Neural cell (in vitro differentiated cells): ENCODE measurements around the gene USB1. TPM values are rescaled to one million over a fixed set of nuclear protein-coding genes. Genes with fewer than 3 reads are reported as not detected.

Experiments used
- H2AFZ ChIP-seq: fragments of 200-600, 300-800 bp; sonication (generic), shearing (Covaris generic); 2 replicates; pipeline ENCODE4 v1.6.0; 2014; ENCODE audit warnings: low read depth, mild to moderate bottlenecking, antibody characterized with exemption, low read length, moderate library complexity
- H3F3A ChIP-seq: fragments of 200-600 bp; shearing (Covaris generic); 2 replicates; pipeline ENCODE4 v1.6.1; 2016; ENCODE audit warnings: mild to moderate bottlenecking, moderate library complexity, mixed read lengths, antibody characterized with exemption, low read length; ENCODE audit not compliant: insufficient read depth, poor library complexity, severe bottlenecking
- H3K27ac ChIP-seq: fragments of 200-600, 300-800 bp; sonication (generic), shearing (Covaris generic); 2 replicates; pipeline ENCODE4 v1.5.1; 2014; ENCODE audit warnings: mild to moderate bottlenecking, low read length, moderate library complexity
- H3K27me3 ChIP-seq: fragments of 300-800, 200-600 bp; sonication (generic), shearing (Covaris generic); 2 replicates; pipeline ENCODE4 v1.6.0; 2014; ENCODE audit warnings: mild to moderate bottlenecking, low read depth, low read length, moderate library complexity; ENCODE audit not compliant: insufficient read depth
- H3K36me3 ChIP-seq: fragments of 300-800, 200-600 bp; sonication (generic), shearing (Covaris generic); 2 replicates; pipeline ENCODE4 v1.5.1; 2014; ENCODE audit warnings: mild to moderate bottlenecking, antibody characterized with exemption, low read length, moderate library complexity; ENCODE audit not compliant: insufficient read depth
- H3K4me2 ChIP-seq: fragments of 300-800, 200-600 bp; sonication (generic), shearing (Covaris generic); 2 replicates; pipeline ENCODE4 v1.6.0; 2014; ENCODE audit warnings: mild to moderate bottlenecking, low read length
- H3K4me3 ChIP-seq: fragments of 300-800, 200-600 bp; sonication (generic), shearing (Covaris generic); 2 replicates; pipeline ENCODE4 v1.5.1; 2014; ENCODE audit warnings: mild to moderate bottlenecking, low read length, moderate library complexity
- H3K79me2 ChIP-seq: fragments of 200-600 bp; shearing (Covaris generic); replicated peaks from 2 replicates; pipeline ENCODE4 v1.6.0; 2014; ENCODE audit warnings: mild to moderate bottlenecking, low read length, moderate library complexity; ENCODE audit not compliant: insufficient read depth
- H3K9ac ChIP-seq: fragments of 300-800, 200-600 bp; sonication (generic), shearing (Covaris generic); 2 replicates; pipeline ENCODE4 v1.6.1; 2016; ENCODE audit warnings: mild to moderate bottlenecking, low read length, mixed read lengths
- H3K9me2 ChIP-seq: fragments of 200-600 bp; shearing (Covaris generic); 2 replicates; pipeline ENCODE4 v1.6.1; 2016; ENCODE audit warnings: mild to moderate bottlenecking, low read length, mixed read lengths; ENCODE audit not compliant: insufficient read depth
- H3K9me3 ChIP-seq: fragments of 200-600, 300-800 bp; sonication (generic), shearing (Covaris generic); 2 replicates; pipeline ENCODE4 v1.6.1; 2016; ENCODE audit warnings: mild to moderate bottlenecking, mixed run types, low read length, moderate library complexity, mixed read lengths
- H4K20me1 ChIP-seq: fragments of 200-600 bp; shearing (Covaris generic); 2 replicates; pipeline ENCODE4 v1.6.1; 2016; ENCODE audit warnings: mild to moderate bottlenecking, mixed run types; ENCODE audit not compliant: insufficient read depth
- CTCF ChIP-seq: fragments of 450-650 bp; IDR thresholded peaks from 2 replicates; pipeline ENCODE4 v1.5.1; 2014; ENCODE audit warnings: antibody characterized with exemption, mild to moderate bottlenecking, moderate library complexity; ENCODE audit not compliant: poor library complexity, severe bottlenecking
- MXI1 ChIP-seq: fragments of 450-650 bp; conservative IDR thresholded peaks from 2 replicates; pipeline ENCODE4 v1.6.1; 2014; ENCODE audit warnings: antibody characterized with exemption, mild to moderate bottlenecking; ENCODE audit not compliant: poor library complexity, severe bottlenecking
- POLR2AphosphoS5 ChIP-seq: IDR thresholded peaks from 2 replicates; pipeline ENCODE4 v1.6.1; 2012
- RAD21 ChIP-seq: fragments of 450-650 bp; conservative IDR thresholded peaks from 2 replicates; pipeline ENCODE4 v1.6.1; 2014; ENCODE audit warnings: antibody characterized with exemption, mild to moderate bottlenecking, moderate library complexity
- REST ChIP-seq: IDR thresholded peaks from 2 replicates; pipeline ENCODE4 v1.6.1; 2012; ENCODE audit warnings: borderline replicate concordance
- SMC3 ChIP-seq: fragments of 450-650 bp; conservative IDR thresholded peaks from 2 replicates; pipeline ENCODE4 v1.6.1; 2014; ENCODE audit warnings: antibody characterized with exemption, mild to moderate bottlenecking, moderate library complexity; ENCODE audit not compliant: poor library complexity
- polyA plus RNA-seq: library from polyadenylated mRNA; depleted of rRNA; stranded (reverse); fragments of >200 nt; gene quantifications from 2 replicates; pipeline ENCODE4 v1.2.3, GENCODE V29; 2014

The USB1 gene
- polyA plus RNA-seq, 1 donor from 2014 or later = 25.7 TPM

- Histone ChIP-seq H3K79me2 (peaks cover 8% of the 10 kb centered on the region), H3K9me2 (no peaks in the 10 kb centered on the region), H3K9me3 (no peaks in the 10 kb centered on the region), H4K20me1 (peaks cover 7% of the 10 kb centered on the region), H3K4me3 (peak overlapping the region; percentile 96), H3K36me3 (no peaks in the 10 kb centered on the region), H3K9ac (peak overlapping the region; percentile 75), H3K27ac (peak overlapping the region; percentile 34), H3F3A (no peaks in the 10 kb centered on the region), H2AFZ (peak overlapping the region; percentile 21), H3K27me3 (no peaks in the 10 kb centered on the region), H3K4me2 (peak overlapping the region; percentile 80)
- TF ChIP-seq POLR2AphosphoS5 (peak; percentile 16), SMC3 (no peak), MXI1 (peak; percentile 53)
Measured at GRCh38 chr16:58026139-58026704, 25.0 kb downstream of the USB1 start.

- Histone ChIP-seq H3K4me2 (peak overlapping the region; percentile 80), H3K79me2 (peaks cover 8% of the 10 kb centered on the region), H3K36me3 (no peaks in the 10 kb centered on the region), H3K9me2 (no peaks in the 10 kb centered on the region), H4K20me1 (peaks cover 7% of the 10 kb centered on the region), H2AFZ (peak overlapping the region; percentile 21), H3F3A (no peaks in the 10 kb centered on the region), H3K9ac (peak overlapping the region; percentile 75), H3K27me3 (no peaks in the 10 kb centered on the region), H3K27ac (no peak overlapping the region), H3K4me3 (peak overlapping the region; percentile 96), H3K9me3 (no peaks in the 10 kb centered on the region)
- no peak for TF ChIP-seq REST
- peak; percentile 53 for TF ChIP-seq CTCF
- TF ChIP-seq SMC3 = no peak
Measured at GRCh38 chr16:58026705-58027160, 25.5 kb downstream of the USB1 start.

- TF ChIP-seq SMC3 = no peak
- no peak for TF ChIP-seq REST
- TF ChIP-seq RAD21 = no peak
- H3K9ac ChIP-seq = peak overlapping the region; percentile 75
- H3K9me3 ChIP-seq = no peaks in the 10 kb centered on the region
- H3K79me2 ChIP-seq = peaks cover 8% of the 10 kb centered on the region
- H2AFZ ChIP-seq = peak overlapping the region; percentile 21
- H3K4me3 ChIP-seq = peak overlapping the region; percentile 96
- no peaks in the 10 kb centered on the region for H3K36me3 ChIP-seq
- H3K27me3 ChIP-seq = no peaks in the 10 kb centered on the region
- H4K20me1 ChIP-seq = peaks cover 7% of the 10 kb centered on the region
- no peaks in the 10 kb centered on the region for H3K9me2 ChIP-seq
- peak overlapping the region; percentile 80 for H3K4me2 ChIP-seq
- no peak overlapping the region for H3K27ac ChIP-seq
- no peaks in the 10 kb centered on the region for H3F3A ChIP-seq
Measured at GRCh38 chr16:58027161-58027915, 26.1 kb downstream of the USB1 start.
